ENCODE measurements around the gene FNBP1L.

- TF ChIP-seq CTCF (conservative IDR thresholded peaks at IDR 0.05): no peak
- TF ChIP-seq ZFX (IDR thresholded peaks at IDR 0.05): no peak
These were observed 139.4 kb downstream of the FNBP1L start for GRCh38 chr1:93587354-93587753.

All from C4-2B (cell line).